UCSD-AML1 (cell line): ENCODE data around the gene STRBP.
"Not testable (repeated sequence)": the region's sequence is repeated elsewhere in the genome, so short reads cannot be mapped to it uniquely, and the experiment has no call there.

Experiments
- DNase-seq: peaks from one replicate; lab custom pipeline; 2025; ENCODE audit not compliant: unreplicated experiment; lab: John Stamatoyannopoulos, UW

Gene STRBP

DNA sequence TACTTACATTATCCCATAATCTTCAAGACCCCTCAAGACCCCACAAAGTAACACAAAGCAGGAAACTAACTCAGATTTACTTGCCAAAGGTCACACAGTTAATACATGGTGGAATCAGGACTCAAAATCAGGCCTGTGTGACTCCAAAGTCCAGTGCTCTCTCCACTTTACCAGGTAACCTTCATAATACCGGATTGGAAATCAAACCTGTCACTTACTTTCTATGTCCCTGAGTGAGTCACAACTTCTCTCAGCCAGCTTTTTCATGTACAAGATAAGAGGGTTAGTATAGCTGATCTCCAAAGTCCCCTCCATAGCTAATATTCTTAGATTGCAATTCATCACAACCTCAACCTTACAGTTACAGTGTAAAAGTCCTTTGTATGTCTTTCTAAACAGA lies 17.1 kb downstream of the STRBP start:
- no peak for DNase-seq

DNA sequence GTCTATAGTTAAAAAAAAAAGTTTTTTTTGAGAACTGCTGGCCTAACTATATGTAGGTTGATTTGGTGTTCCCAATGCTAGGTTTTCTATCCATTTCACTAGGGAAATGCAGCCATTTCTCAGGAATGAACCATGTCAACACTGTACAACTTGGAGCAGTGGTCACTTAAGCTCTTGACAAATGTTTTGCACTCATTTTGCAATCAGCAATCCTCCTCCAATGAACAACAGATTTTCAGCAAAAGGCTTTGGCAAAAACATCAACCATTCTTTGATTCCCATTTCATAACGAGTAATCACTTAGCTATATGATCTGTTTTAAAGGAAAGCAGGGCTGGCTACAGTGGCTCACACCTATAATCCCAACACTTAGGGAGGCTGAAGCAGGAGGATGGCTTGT lies 17.9 kb downstream of the STRBP start:
- DNase-seq, result no peak

DNA sequence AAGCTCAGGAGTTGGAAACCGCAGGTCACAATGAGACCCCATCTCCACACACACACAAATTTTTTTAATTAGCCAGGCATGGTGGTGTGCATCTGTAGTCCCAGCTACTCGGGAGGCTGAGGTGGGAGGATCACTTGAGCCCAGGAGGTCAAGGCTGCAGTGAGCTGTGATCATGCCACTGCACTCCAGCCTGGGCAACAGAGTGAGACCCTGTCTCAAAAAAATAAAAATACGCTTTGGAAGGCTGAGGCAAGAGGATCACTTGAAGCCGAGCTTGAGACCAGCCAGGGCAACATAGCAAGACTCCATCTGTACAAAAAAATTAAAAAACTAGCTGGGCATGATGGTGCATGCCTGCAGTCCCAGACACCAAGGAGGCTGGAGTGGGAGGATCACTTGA lies 19.2 kb downstream of the STRBP start:
- DNase-seq, result not testable (repeated sequence)

DNA sequence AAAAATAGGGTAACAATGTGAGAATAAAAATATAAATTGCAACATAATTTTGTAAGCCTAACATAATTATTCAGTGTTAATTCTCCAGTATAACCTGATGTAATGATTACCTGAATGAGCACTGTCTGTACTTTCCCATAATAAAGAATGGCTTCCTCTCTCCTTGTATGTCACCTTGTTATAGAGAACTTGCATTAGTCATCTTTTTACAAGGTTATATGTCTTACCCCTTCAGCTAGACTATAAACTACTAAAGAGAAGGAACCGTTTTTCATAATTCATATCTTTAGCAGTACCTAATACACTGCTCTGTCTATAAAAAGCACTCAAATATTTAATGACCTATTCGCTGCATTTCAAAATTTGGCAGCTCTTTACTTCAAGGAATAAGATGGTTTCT lies 19.8 kb downstream of the STRBP start:
- no peak for DNase-seq

DNA sequence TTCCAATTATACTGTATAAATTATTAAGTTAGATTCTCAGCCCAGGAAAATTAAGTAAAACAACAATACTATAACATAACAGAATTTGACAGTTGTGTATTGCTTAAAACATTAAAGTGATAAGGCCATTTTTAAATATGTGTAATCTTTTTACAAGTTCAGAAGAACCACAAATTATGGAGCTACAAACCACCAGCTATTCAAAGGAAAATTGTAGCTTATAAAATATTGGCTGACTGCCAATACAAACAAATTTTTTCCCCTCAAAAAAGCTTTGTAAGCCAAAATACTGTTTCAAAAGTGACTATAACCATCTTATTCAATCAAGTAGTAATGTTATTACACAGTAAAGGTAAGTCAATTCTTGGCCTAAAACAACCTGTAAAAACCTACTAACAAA lies 21.9 kb downstream of the STRBP start:
- DNase-seq, result no peak

DNA sequence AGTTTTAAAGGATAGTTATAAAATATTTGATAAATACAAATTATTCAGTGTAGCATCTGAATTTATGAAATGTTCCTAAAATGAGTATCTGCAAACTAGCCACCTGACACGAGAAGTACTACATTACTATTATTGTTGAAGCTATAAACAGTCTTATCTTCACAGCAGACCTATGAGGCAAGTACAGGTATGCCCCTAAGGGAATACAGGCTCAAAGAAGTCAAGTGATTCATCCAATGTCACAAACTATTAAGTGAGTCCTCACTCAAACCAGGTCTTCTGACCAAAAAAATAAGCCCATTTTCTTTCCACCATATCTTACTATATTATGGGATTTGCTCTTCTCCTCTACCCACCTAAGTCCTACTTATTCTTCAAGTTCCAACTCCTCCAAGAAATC lies 28.7 kb downstream of the STRBP start:
- no peak for DNase-seq

DNA sequence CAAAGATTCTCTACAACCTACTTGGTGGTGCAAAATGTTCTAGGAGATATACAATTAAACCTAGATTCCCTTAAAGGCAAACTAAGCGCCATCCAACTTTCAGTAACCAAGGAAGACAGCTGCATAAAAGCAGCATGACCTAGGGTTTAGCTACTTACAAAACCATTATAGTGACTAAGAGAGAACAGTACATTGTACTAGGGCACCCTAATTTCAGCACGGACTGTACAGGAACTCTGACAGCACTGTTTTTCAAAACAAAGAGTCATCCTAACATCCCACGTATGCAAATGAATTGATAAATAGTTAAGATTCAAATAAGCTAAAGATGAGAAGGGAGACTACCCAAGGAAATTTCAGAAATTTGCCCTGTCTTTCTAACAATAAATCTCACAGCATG lies 30.0 kb downstream of the STRBP start:
- no peak for DNase-seq

DNA sequence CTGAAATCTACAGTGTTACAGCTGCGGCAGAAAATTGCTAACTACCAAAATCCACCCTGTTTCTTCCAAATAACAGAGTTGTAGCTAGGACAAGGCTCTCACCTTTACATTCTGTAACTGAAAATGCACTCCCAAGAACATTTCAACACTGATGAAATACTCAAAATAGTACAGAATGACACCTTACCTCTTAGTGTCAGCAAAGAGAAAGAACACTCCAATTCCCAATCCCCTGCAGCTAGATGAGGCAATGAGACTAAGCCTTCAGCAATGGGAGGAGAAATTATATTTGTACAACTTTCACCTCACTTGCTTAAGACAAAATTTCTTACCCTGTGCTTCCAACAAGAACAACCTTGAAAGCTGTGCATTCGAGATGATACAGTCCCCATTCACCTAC lies 31.2 kb downstream of the STRBP start:
- DNase-seq, result no peak

DNA sequence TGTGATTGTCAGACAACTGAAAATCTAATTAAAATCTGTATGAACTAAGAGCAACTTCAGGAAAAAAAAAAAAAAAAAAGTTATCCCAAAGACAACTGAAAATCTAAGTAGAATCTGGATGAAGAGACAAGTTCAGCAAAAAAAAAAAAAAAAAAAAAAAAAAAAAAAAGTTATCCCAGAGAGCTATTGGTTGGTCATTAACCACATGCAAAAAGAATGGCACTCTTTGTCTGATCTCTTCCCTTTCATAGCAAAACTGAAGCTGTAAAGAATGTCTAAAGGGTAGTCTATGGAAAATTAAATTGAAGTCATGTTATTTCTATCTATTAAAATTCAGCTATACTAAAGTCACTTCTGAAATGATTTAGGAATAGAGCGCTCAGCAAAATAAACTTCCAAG lies 32.9 kb downstream of the STRBP start:
- no peak for DNase-seq

DNA sequence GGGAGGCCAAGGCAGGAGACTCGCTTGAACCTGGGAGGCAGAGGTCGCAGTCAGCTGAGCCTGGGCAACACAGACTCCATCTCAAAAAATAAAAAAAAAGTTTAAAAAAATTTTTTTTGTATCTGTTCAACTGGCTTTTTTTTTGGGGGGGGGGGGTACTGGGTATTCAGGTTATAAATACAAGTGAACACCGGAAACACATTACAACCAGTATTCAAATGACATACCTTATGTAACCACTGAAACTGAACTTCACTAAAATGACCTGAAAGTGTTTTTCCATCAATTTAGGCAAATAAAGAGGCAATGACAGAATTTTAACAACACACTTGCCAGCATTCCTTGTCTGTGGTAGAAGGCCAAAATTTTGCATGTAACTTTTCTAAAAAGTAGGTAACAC lies 33.5 kb downstream of the STRBP start:
- DNase-seq, result no peak

DNA sequence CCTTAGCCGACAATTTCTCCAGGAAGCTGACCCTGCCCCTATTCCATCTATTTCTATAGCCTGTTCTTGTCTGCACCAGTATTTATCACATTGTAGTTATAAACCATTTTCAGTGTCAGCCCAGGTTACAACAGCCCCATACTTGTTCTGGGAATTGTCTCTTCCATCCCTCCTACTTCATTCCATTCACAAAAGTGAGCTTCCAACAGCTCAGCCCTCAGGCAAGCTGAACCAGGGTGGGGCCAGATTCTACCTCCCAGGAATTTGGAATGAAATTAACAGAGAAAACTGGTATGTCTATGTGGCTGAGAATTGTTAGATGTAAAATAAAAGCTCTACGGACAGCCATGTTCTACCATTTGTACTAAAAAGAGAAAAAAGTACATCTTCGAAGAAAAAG lies 36.1 kb downstream of the STRBP start:
- no peak for DNase-seq

DNA sequence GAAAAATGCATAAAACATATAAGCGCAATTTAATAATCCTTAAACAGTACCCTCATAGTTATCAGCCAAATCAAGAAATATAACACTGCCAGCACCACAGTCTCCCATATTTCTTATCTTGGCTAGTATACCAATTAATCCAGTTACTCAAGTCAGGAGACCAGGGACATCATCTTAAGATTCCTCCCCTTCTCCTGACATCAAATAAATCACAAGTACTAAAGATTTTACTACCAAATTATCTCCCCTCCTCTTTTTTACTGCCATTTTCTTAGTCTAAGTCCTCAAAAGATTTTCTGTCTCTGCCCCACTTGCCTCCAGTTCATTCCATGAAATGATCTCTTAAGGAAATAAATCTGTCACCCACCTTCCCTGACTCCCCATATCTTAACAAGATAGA lies 37.0 kb downstream of the STRBP start:
- DNase-seq, result no peak

DNA sequence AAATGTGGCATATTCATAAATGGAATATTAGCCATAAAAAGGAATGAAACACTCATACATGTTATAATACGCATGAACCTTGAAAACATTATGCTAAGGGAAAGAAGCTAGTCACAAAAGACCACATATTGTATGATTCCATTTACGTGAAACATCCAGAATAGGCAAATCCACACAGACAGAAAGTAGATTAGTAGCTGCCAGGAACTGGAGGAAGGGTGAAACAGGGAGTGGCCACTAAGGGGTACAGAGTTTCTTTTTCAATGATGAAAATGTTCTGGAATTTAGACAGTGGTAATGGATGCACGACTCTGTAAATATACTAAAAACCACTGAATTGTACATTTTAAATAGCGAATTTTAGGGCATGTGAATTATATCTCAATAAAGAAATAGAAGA lies 39.4 kb downstream of the STRBP start:
- DNase-seq, result no peak

DNA sequence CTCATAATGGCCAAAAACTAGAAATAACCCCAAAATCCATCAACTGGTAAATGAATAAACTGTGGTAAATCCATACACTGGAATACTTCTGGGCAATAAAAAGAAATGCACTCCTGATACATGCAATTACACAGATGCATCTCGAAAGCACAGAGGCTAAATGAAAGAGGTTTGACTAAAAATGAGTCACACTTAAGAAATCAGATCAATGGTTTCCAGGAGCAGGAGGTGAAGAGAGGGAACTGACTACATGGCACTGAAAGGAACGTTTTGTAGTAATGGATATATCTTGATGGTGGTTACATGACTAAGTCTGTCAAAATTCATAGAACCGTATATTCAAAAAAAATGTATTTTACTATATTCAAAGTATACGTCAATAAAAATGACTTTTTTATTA lies 42.4 kb downstream of the STRBP start:
- no peak for DNase-seq

DNA sequence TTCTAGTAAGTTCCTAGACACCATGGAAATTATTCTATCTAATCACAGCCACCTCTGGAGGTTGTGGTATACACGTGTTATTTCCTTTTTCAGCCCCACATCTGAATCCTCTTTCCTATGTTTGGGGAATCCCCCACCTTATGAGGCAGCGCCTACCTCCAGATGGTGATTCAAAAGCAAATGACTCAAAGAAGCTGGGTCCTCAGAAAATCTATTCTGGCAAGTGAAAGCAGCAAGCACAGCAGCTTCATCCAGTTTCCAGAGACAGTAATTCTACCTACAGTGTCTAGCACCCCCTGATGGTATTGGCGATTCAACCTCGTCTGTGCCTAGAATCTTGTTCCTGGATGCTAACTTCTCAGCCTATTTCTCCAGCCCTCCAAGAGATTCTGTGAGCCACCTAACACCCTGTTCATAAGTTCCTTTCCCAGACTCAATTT lies 43.0 kb downstream of the STRBP start:
- no peak for DNase-seq

DNA sequence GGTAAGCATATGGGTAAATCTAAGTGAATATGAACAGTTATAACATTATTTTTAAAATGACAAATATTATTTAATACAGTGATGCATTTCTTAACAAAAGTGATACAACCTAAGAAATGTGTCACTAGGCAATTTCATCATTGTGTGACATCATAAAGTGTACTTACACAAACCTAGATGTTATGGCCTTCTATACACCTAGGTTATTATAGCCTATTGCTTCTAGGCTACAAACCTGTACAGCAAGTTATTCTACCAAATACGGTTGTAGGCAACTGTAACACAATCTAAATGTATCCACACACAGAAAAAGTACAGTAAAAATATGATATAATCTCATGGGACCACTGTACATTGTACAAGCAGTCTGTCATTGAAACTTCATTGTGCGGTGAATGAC lies 48.3 kb downstream of the STRBP start:
- DNase-seq, result no peak

DNA sequence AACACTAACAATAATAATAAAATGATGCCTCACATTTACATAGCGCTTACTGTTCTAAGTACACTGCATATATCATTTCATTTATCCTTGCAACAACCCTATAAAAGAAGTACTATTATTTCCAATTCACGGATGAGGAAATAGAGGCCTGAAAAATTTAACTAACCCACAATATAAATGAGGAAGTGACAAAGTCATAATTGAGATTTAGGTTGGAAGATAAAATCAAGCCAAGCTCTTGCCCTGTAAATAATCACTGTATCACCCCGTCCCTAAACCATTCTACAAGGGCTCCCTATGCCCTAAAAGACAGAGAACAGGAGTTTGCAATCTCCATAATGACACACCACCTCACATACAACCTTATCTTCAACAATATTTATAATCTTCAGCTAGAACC lies 49.6 kb downstream of the STRBP start:
- DNase-seq, result no peak

DNA sequence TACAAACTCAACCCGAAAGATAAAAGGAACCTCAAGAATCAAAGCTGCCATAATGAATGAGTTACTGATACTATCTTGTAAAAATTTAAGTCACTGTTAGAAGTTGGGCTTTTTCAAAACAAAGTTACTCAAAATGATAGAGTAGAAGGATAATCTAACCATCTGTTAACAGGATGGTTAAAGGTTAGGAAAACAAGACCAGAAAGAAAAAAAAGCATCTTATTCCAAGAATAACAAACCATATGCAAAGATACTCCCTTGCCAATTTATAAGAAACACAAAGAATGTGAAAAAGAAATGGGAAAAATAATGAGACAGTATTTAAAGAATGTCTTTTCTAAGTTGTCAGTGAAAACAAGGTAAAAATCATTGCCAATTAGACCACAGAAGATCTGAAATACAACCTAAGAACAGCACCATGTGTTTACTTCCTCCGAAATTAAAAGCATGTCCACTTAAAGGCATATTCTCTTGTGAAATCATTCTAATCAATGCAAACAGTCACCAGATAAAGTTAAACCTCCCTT lies 51.2 kb downstream of the STRBP start:
- DNase-seq, result no peak

DNA sequence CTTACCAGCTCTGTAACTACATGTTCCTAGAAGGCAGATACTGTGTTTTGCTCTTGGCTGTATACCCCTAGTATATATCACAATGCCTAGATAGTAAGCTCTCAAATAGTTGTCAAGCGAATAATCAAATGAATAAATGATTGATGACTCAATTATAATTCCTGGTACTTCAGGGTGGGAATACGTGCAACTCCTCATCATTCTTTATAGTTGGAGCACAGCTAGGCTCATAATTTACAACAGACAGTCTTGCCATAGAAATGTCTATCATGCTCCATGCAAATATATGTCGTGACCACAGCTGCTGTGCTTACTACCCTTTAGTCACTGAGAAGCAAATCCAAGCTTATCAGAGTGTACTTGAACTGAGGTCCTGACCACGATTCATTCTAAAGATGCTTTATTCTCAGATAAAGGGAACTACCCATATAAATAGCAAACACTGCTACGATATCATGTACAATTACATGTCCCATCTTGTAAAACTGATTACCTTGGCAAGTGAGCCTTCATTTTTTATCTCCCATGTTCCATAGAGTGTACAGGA lies 52.1 kb downstream of the STRBP start:
- no peak for DNase-seq

DNA sequence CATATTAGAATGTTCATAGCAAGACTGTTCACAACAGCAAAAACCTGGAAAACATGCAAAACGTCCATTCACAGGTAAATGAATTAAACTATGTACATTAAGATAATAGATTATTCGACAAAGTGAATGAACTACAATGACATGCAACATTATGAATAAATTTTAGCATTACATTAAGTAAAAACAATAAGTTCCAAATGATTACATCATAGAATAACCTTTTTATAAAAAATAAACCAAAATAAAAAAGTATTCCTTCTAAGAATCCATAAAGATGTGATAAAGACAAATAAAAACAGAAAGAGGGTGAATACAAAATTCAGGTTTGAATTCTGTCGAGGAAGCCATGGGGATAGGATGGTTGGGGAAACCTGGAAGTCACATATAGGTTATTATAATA lies 57.3 kb downstream of the STRBP start:
- no peak for DNase-seq

DNA sequence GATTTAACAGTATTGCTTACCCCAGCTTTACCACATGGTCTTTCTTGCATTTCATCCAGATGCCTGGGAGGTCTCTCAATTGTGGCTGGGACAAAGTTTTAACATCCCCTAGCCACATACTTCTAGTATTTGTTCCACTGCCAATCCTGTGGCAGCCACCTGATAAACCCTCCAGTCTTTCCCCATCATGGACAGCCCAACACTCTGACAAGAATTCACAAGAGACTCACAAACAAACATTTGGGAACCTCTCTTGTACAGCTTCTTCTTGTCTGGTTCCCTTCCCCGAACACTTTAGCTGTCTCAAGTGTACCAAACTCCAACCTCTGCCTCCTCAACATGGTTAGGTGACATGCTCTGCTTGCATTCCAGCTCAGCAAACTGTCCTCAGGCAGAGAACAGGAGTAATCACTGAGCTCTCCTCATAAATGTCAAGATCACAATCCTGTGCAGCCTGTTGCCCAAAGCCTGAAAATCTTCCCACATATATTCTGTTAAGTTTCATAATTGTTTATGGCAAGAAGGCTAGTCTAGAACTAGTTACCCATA lies 59.7 kb downstream of the STRBP start:
- DNase-seq, result no peak

DNA sequence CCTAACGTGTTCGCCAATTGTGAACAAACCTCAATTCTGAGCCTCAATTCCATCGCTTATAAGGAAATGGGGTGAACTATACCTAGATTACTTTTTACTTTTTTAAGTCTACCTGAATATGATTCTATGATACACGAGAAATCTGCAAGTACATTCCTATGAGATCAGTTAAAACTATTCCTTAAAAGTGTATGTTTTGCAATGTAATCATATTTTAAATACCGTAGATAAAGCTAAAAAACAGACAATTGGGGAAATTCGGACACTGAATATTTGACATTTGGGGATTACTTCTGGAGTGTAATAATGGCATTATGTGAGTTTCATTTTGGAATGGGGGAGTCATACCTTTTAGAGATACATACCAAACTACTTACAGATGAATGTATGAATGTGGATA lies 62.3 kb downstream of the STRBP start:
- DNase-seq, result no peak

DNA sequence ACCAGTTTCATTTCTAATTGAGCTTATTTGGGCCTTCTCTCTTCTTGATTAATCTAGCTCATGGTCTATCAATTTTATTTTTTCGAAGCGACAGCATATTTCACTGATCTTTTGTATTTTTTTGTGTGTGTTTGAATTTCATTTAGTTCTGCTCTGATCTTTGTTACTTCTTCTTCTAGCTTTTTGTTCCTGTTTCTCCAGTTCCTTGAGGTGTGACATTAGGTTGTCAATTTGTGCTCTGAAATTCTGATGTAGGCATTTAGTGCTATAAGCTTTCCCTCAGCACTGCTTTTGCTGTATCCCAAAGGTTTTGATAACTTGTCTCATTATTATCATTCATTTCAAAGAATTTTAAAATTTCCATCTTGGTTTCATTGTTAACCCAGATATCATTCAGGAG lies 67.3 kb downstream of the STRBP start:
- no peak for DNase-seq
